HEK293 (cell line): ENCODE measurements around the gene CDC37.
A peak's percentile ranks its signal among the peaks of the same experiment; 100 is the strongest.

ENCODE experiments used
- CTCF ChIA-PET: fragments of 350-600 bp; formaldehyde crosslinking; extraction: SDS; loops from one replicate; lab custom pipeline; 2021; ENCODE audit warnings: antibody characterized with exemption; lab: Yijun Ruan, JAX
- POLR2A ChIA-PET: fragments of 300-600 bp; formaldehyde crosslinking; extraction: SDS; loops from one replicate; lab custom pipeline; 2020; ENCODE audit warnings: antibody characterized with exemption, inconsistent platforms; lab: Yijun Ruan, JAX
- H3K27ac ChIP-seq: fragments of 200-500 bp; sonication (Bioruptor generic); 2 replicates; pipeline ENCODE4 v1.5.1; 2014; ENCODE audit warnings: low read depth, low read length, control low read depth, inconsistent platforms; ENCODE audit errors: extremely low read depth
- H3K36me3 ChIP-seq, 2 experiments: fragments of 200-500 bp in 1 of 2; sonication (Bioruptor generic) in 1 of 2; 1 replicate in 1 of 2; 2 replicates in 1 of 2; pipeline ENCODE4 v1.5.1; 2014 to 2017; ENCODE audit warnings: inconsistent platforms in 2 of 2, low read length in 2 of 2; ENCODE audit not compliant: control insufficient read depth in 2 of 2, insufficient read depth in 1 of 2
- H3K4me1 ChIP-seq: fragments of 200-500 bp; sonication (Bioruptor generic); 2 replicates; pipeline ENCODE4 v1.5.1; 2014; ENCODE audit warnings: mild to moderate bottlenecking, low read length, inconsistent platforms; ENCODE audit not compliant: control insufficient read depth, insufficient read depth
- H3K4me3 ChIP-seq: 2 replicates; pipeline ENCODE4 v1.5.1; 2011; ENCODE audit warnings: low read depth, mild to moderate bottlenecking, control low read depth, low read length, moderate library complexity
- H3K9me3 ChIP-seq: fragments of 200-500 bp; sonication (Bioruptor generic); 2 replicates; pipeline ENCODE4 v1.5.1; 2014; ENCODE audit warnings: low read depth, low read length, inconsistent platforms; ENCODE audit not compliant: control insufficient read depth, insufficient read depth
- GLI2 ChIP-seq: fragments of 450-650 bp; formaldehyde crosslinking; IDR thresholded peaks from 2 replicates; pipeline ENCODE4; 2017; ENCODE audit warnings: missing biosample characterization, missing genetic modification characterization, low read depth, borderline replicate concordance
- GLIS2 ChIP-seq: fragments of 450-650 bp; formaldehyde crosslinking; IDR thresholded peaks from 2 replicates; pipeline ENCODE4 v1.5.1; 2016; ENCODE audit warnings: missing biosample characterization, missing genetic modification characterization
- HOXA7 ChIP-seq: sonication (generic); formaldehyde crosslinking; IDR thresholded peaks from 2 replicates; pipeline ENCODE4 v1.8.1; 2022; ENCODE audit warnings: missing genetic modification reagents, borderline replicate concordance
- KLF16 ChIP-seq: fragments of 450-650 bp; formaldehyde crosslinking; IDR thresholded peaks from 2 replicates; pipeline ENCODE4 v1.5.1; 2017; ENCODE audit warnings: missing biosample characterization, missing genetic modification characterization
- KLF9 ChIP-seq: fragments of 450-650 bp; formaldehyde crosslinking; IDR thresholded peaks from 2 replicates; pipeline ENCODE4 v1.5.1; 2016; ENCODE audit warnings: missing biosample characterization, missing genetic modification characterization, low read depth
- MZF1 ChIP-seq: fragments of 450-650 bp; formaldehyde crosslinking; IDR thresholded peaks from 2 replicates; pipeline ENCODE4 v1.5.1; 2017; ENCODE audit warnings: missing biosample characterization, missing genetic modification characterization, borderline replicate concordance
- ZBTB48 ChIP-seq: fragments of 450-650 bp; formaldehyde crosslinking; IDR thresholded peaks from 2 replicates; pipeline ENCODE4 v1.5.1; 2016; ENCODE audit warnings: missing biosample characterization, missing genetic modification characterization
- ZBTB7A ChIP-seq: fragments of 450-650 bp; formaldehyde crosslinking; IDR thresholded peaks from 2 replicates; pipeline ENCODE4 v1.5.1; 2016; ENCODE audit warnings: low read depth, missing biosample characterization, missing genetic modification characterization
- ZFHX2 ChIP-seq: fragments of 450-650 bp; formaldehyde crosslinking; conservative IDR thresholded peaks from 2 replicates; pipeline ENCODE4 v1.5.1; 2016; ENCODE audit warnings: missing biosample characterization, missing genetic modification characterization
- ZFP69B ChIP-seq: fragments of 450-650 bp; formaldehyde crosslinking; IDR thresholded peaks from 2 replicates; pipeline ENCODE4 v1.5.1; 2016; ENCODE audit warnings: missing biosample characterization, missing genetic modification characterization
- ZIC2 ChIP-seq: fragments of 450-650 bp; formaldehyde crosslinking; IDR thresholded peaks from 2 replicates; pipeline ENCODE4 v1.5.1; 2016; ENCODE audit warnings: missing biosample characterization, missing genetic modification characterization
- ZNF121 ChIP-seq: fragments of 450-650 bp; formaldehyde crosslinking; IDR thresholded peaks from 2 replicates; pipeline ENCODE4 v1.5.1; 2016; ENCODE audit warnings: missing biosample characterization, missing genetic modification characterization
- ZNF221 ChIP-seq: fragments of 450-650 bp; formaldehyde crosslinking; IDR thresholded peaks from 2 replicates; pipeline ENCODE4 v1.5.1; 2017; ENCODE audit warnings: missing biosample characterization, missing genetic modification characterization, borderline replicate concordance
- ZNF23 ChIP-seq: fragments of 450-650 bp; formaldehyde crosslinking; IDR thresholded peaks from 2 replicates; pipeline ENCODE4 v1.5.1; 2016; ENCODE audit warnings: missing biosample characterization, missing genetic modification characterization, borderline replicate concordance
- ZNF239 ChIP-seq: fragments of 450-650 bp; formaldehyde crosslinking; IDR thresholded peaks from 2 replicates; pipeline ENCODE4 v1.5.1; 2016; ENCODE audit warnings: missing biosample characterization, missing genetic modification characterization
- ZNF416 ChIP-seq: fragments of 450-650 bp; formaldehyde crosslinking; IDR thresholded peaks from 2 replicates; pipeline ENCODE4 v1.5.1; 2016; ENCODE audit warnings: missing biosample characterization, missing genetic modification characterization
- ZNF423 ChIP-seq: fragments of 450-650 bp; formaldehyde crosslinking; IDR thresholded peaks from 2 replicates; pipeline ENCODE4 v1.5.1; 2016; ENCODE audit warnings: missing biosample characterization, missing genetic modification characterization
- ZNF514 ChIP-seq: fragments of 450-650 bp; formaldehyde crosslinking; IDR thresholded peaks from 2 replicates; pipeline ENCODE4 v1.5.1; 2016; ENCODE audit warnings: missing biosample characterization, missing genetic modification characterization
- ZNF529 ChIP-seq: fragments of 450-650 bp; formaldehyde crosslinking; IDR thresholded peaks from 2 replicates; pipeline ENCODE4 v1.5.1; 2017; ENCODE audit warnings: missing genetic modification characterization, missing biosample characterization; ENCODE audit not compliant: insufficient replicate concordance
- ZNF555 ChIP-seq: fragments of 450-650 bp; formaldehyde crosslinking; conservative IDR thresholded peaks from 2 replicates; pipeline ENCODE4 v1.5.1; 2017; ENCODE audit warnings: missing biosample characterization, mild to moderate bottlenecking, missing genetic modification characterization, inconsistent platforms
- ZNF561 ChIP-seq: fragments of 450-650 bp; IDR thresholded peaks from 2 replicates; pipeline ENCODE4 v1.5.1; 2018; ENCODE audit warnings: missing biosample characterization, missing genetic modification characterization, borderline replicate concordance
- ZNF626 ChIP-seq: fragments of 450-650 bp; sonication (Bioruptor Pico); formaldehyde crosslinking; IDR thresholded peaks from 2 replicates; pipeline ENCODE4 v1.5.1; 2018; ENCODE audit warnings: missing biosample characterization, missing genetic modification characterization, inconsistent platforms
- ZNF664 ChIP-seq: fragments of 450-650 bp; formaldehyde crosslinking; IDR thresholded peaks from 2 replicates; pipeline ENCODE4 v1.5.1; 2016; ENCODE audit warnings: missing biosample characterization, missing genetic modification characterization
- ZNF701 ChIP-seq: fragments of 450-650 bp; formaldehyde crosslinking; IDR thresholded peaks from 2 replicates; pipeline ENCODE4 v1.5.1; 2016; ENCODE audit warnings: missing biosample characterization, missing genetic modification characterization
- ZNF776 ChIP-seq: fragments of 450-650 bp; formaldehyde crosslinking; IDR thresholded peaks from 2 replicates; pipeline ENCODE4 v1.5.0; 2017; ENCODE audit warnings: missing biosample characterization, missing genetic modification characterization, borderline replicate concordance
- ZNF777 ChIP-seq: fragments of 450-650 bp; formaldehyde crosslinking; IDR thresholded peaks from 2 replicates; pipeline ENCODE4 v1.5.1; 2017; ENCODE audit warnings: missing biosample characterization, missing genetic modification characterization, borderline replicate concordance
- ZNF791 ChIP-seq: fragments of 450-650 bp; formaldehyde crosslinking; IDR thresholded peaks from 2 replicates; pipeline ENCODE4 v1.5.1; 2016; ENCODE audit warnings: missing biosample characterization, missing genetic modification characterization
- ZNF837 ChIP-seq: fragments of 450-650 bp; formaldehyde crosslinking; IDR thresholded peaks from 2 replicates; pipeline ENCODE4 v1.5.1; 2016; ENCODE audit warnings: missing biosample characterization, missing genetic modification characterization
- ZXDB ChIP-seq: fragments of 450-650 bp; formaldehyde crosslinking; IDR thresholded peaks from 2 replicates; pipeline ENCODE4 v1.5.1; 2016; ENCODE audit warnings: missing biosample characterization, missing genetic modification characterization
- TF ChIP-seq, protein P1 (sequence below): fragments of 450-650 bp; formaldehyde crosslinking; IDR thresholded peaks from 2 replicates; pipeline ENCODE4 v1.5.1; 2017; ENCODE audit warnings: missing biosample characterization, missing genetic modification characterization
- TF ChIP-seq, protein P2 (sequence below): fragments of 450-650 bp; formaldehyde crosslinking; IDR thresholded peaks from 2 replicates; pipeline ENCODE4 v1.5.1; 2016; ENCODE audit warnings: missing biosample characterization, missing genetic modification characterization
- TF ChIP-seq, protein P3 (sequence below): fragments of 450-650 bp; formaldehyde crosslinking; IDR thresholded peaks from 2 replicates; pipeline ENCODE4 v1.5.1; 2016; ENCODE audit warnings: missing biosample characterization, missing genetic modification characterization

Gene CDC37

DNA sequence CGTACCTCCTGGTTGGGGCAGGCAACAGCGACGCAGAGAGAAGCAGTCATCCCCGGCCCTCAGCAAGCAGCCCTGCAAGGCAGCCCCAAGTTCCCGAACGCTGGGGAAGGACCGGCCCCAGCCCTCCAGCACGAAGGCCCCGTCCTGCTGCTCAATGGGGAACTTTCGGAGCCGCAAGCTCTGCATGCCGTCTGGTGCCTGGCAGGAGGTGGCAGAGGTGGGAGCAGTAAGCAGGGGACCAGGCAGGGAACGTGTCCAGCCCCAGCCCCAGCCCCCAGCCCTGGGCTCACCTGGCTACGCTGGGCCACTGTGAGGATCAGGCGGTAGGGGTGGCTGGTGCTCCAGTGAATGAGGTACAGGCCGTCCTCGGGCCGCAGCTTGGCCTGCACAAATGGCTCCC lies 41.1 kb downstream of the CDC37 start (continued):
- TF ChIP-seq ZNF791 (tag by site-specific recombination) = no peak
- TF ChIP-seq ZNF514 (tag by site-specific recombination) = no peak
- TF ChIP-seq, protein P1, sequence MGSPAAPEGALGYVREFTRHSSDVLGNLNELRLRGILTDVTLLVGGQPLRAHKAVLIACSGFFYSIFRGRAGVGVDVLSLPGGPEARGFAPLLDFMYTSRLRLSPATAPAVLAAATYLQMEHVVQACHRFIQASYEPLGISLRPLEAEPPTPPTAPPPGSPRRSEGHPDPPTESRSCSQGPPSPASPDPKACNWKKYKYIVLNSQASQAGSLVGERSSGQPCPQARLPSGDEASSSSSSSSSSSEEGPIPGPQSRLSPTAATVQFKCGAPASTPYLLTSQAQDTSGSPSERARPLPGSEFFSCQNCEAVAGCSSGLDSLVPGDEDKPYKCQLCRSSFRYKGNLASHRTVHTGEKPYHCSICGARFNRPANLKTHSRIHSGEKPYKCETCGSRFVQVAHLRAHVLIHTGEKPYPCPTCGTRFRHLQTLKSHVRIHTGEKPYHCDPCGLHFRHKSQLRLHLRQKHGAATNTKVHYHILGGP (tag by site-specific recombination) = no peak
- TF ChIP-seq ZNF777 (tag by site-specific recombination) = no peak

DNA sequence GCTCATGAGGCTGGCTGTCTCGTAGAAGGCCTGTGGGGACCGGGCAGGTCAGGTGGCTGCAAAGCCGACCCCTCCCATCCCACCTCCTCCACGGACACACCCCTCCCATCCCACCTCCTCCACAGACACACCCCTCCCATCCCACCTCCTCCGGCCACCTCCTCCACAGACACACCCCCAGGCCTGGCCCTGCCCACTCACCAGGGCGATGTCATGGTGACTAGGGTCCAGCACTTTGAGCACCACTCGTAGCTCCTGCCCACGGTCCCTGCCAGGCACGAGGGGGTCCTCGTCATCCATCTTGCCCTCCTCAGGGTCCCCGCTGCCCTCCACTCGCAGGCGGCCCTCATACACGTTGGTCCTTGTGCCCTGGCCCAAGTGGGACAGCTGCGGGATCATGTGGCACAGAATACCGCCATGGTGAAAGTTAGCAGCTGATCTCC lies 41.8 kb downstream of the CDC37 start:
- H3K36me3 ChIP-seq = peaks cover 16 to 80% of the 10 kb centered on the region in 2 experiments; a peak in 2 of 3 replicates
- ChIA-PET POLR2A (interaction anchor here (0.6 kb wide), 1 partner anchor 28 kb away, joined by 5 read pairs; no protein-coding TSS in a partner anchor), CTCF (no interaction called here)
- H3K4me3 ChIP-seq = no peak overlapping the region
- no peaks in the 10 kb centered on the region for H3K9me3 ChIP-seq
- H3K4me1 ChIP-seq = no peaks in the 10 kb centered on the region
- H3K27ac ChIP-seq = no peak overlapping the region
- TF ChIP-seq ZBTB7A (tag by site-specific recombination) (no peak), ZNF626 (tag by site-specific recombination) (no peak), ZNF776 (tag by site-specific recombination) (no peak), ZNF239 (tag by site-specific recombination) (no peak), ZNF561 (tag by site-specific recombination) (no peak), ZFHX2 (tag by site-specific recombination) (peak; percentile 99), ZIC2 (tag by site-specific recombination) (no peak), ZXDB (no peak), ZNF529 (tag by site-specific recombination) (no peak), ZNF777 (tag by site-specific recombination) (no peak), ZNF701 (no peak), ZNF423 (tag by site-specific recombination) (no peak), KLF16 (tag by site-specific recombination) (no peak), ZNF121 (tag by site-specific recombination) (no peak), GLI2 (no peak), KLF9 (tag by site-specific recombination) (peak; percentile 81), ZNF514 (tag by site-specific recombination) (no peak), ZNF555 (tag by site-specific recombination) (no peak), ZBTB48 (no peak), HOXA7 (CRISPR knock-in tag) (no peak), ZNF221 (tag by site-specific recombination) (no peak), GLIS2 (no peak), ZNF23 (tag by site-specific recombination) (no peak), MZF1 (tag by site-specific recombination) (no peak), ZNF837 (tag by site-specific recombination) (no peak), ZFP69B (tag by site-specific recombination) (no peak), ZNF664 (tag by site-specific recombination) (no peak), ZNF416 (tag by site-specific recombination) (no peak)
- TF ChIP-seq, protein P2, sequence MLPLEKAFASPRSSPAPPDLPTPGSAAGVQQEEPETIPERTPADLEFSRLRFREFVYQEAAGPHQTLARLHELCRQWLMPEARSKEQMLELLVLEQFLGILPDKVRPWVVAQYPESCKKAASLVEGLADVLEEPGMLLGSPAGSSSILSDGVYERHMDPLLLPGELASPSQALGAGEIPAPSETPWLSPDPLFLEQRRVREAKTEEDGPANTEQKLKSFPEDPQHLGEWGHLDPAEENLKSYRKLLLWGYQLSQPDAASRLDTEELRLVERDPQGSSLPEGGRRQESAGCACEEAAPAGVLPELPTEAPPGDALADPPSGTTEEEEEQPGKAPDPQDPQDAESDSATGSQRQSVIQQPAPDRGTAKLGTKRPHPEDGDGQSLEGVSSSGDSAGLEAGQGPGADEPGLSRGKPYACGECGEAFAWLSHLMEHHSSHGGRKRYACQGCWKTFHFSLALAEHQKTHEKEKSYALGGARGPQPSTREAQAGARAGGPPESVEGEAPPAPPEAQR (tag by site-specific recombination) = no peak
- TF ChIP-seq, protein P3, sequence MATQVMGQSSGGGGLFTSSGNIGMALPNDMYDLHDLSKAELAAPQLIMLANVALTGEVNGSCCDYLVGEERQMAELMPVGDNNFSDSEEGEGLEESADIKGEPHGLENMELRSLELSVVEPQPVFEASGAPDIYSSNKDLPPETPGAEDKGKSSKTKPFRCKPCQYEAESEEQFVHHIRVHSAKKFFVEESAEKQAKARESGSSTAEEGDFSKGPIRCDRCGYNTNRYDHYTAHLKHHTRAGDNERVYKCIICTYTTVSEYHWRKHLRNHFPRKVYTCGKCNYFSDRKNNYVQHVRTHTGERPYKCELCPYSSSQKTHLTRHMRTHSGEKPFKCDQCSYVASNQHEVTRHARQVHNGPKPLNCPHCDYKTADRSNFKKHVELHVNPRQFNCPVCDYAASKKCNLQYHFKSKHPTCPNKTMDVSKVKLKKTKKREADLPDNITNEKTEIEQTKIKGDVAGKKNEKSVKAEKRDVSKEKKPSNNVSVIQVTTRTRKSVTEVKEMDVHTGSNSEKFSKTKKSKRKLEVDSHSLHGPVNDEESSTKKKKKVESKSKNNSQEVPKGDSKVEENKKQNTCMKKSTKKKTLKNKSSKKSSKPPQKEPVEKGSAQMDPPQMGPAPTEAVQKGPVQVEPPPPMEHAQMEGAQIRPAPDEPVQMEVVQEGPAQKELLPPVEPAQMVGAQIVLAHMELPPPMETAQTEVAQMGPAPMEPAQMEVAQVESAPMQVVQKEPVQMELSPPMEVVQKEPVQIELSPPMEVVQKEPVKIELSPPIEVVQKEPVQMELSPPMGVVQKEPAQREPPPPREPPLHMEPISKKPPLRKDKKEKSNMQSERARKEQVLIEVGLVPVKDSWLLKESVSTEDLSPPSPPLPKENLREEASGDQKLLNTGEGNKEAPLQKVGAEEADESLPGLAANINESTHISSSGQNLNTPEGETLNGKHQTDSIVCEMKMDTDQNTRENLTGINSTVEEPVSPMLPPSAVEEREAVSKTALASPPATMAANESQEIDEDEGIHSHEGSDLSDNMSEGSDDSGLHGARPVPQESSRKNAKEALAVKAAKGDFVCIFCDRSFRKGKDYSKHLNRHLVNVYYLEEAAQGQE (tag by site-specific recombination) = no peak
